DMS153 (cell line): ENCODE measurements around the gene GUCA2B.

Experiments
- DNase-seq: peaks from one replicate; lab custom pipeline; 2025; lab: John Stamatoyannopoulos, UW

Gene GUCA2B

GRCh38 chr1:42191319-42191718 is 38.1 kb downstream of the GUCA2B start:
- no peak for DNase-seq

DNA sequence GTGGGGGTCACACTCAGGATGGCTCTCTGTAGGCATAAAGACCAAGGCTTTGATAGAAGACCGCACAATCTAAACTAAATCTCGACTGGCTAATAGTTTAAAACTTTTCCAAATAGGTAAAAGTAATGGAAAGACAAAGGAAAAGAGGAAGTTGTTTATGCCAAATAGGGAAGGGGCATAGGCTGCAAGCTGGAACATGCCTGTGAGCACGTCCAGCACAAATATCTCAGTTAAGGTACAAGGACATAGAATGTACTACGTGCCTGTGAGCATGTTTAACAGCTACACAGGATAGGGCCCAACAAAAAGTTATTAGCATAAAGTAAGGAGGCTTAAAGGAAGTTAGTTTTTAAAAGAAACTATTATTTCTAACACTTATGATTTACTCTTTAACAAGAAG is 38.9 kb downstream of the GUCA2B start:
- no peak for DNase-seq

DNA sequence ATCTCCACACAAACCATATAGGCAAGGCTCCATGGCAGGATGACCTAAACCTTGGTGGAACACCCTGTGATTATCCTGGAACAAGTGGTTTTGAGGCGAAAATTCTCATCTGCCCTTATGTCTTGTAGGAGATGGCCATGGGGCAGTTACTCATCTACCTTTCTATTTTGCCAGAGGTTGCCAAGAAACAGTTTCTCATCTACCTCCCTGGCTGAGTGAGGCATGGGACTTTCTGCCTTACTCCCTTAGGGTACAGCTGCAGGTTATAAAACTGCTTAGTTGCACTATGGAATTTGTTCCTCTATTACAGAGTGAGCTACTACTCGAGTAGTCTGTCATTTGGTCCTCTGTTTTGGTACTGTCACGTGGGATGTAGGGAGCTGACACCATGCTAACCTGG is 42.6 kb downstream of the GUCA2B start:
- no peak for DNase-seq

DNA sequence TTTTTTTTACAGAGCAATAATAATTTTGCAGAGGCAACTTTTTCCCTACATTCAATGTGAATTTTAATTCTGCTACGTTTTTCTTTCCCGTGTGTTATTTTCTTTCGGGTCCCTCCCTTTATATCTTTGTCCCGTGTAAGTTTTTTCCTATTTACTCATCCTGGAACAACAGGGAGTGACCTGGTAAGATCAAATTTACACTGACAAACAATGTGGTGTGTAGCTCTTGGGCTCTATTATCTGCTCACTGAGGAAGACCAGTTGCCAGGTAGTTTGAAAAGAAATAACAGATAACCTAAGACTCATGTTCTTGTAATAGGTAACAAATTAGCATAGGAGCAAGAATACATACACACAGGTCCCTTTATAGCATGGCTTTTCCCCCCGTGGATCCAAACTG is 45.0 kb downstream of the GUCA2B start:
- no peak for DNase-seq

GRCh38 chr1:42201986-42202385 is 48.8 kb downstream of the GUCA2B start:
- no peak for DNase-seq
